CD1c-positive myeloid dendritic cell (primary cell): ENCODE measurements around the gene MAPK7.
A peak's percentile ranks its signal among the peaks of the same experiment; 100 is the strongest.

Experiments used
- DNase-seq: peaks from one replicate; pipeline ENCODE4 v3.0.0-alpha.2; 2016; ENCODE audit errors: extremely low spot score

The MAPK7 gene

GRCh38 chr17:19415806-19416775 lies 37.8 kb downstream of the MAPK7 start:
- DNase-seq = no peak

- no peak for DNase-seq
Observed at GRCh38 chr17:19417611-19418010, 39.3 kb downstream of the MAPK7 start.

GRCh38 chr17:19418251-19418992 lies 40.1 kb downstream of the MAPK7 start:
- peak; percentile 48 for DNase-seq

GRCh38 chr17:19421219-19421618 lies 42.9 kb downstream of the MAPK7 start:
- DNase-seq = no peak

GRCh38 chr17:19421926-19422325 lies 43.6 kb downstream of the MAPK7 start:
- DNase-seq = no peak

- no peak for DNase-seq
Observed at GRCh38 chr17:19424934-19425868, 46.9 kb downstream of the MAPK7 start.

- no peak for DNase-seq
Observed at GRCh38 chr17:19426631-19427030, 48.3 kb downstream of the MAPK7 start.

- no peak for DNase-seq
Observed at GRCh38 chr17:19431691-19432090, 53.4 kb downstream of the MAPK7 start.
